K562 (cell line): ENCODE results near the gene CLUH. TPM values are rescaled to one million over a fixed set of nuclear protein-coding genes. Genes with fewer than 3 reads are reported as not detected.

Source experiments
- ARID4B ChIP-seq: sonication (generic); formaldehyde crosslinking; IDR thresholded peaks from 2 replicates; pipeline ENCODE4 v1.8.0; 2022; ENCODE audit warnings: mild to moderate bottlenecking, missing genetic modification reagents
- BACH1 ChIP-seq: fragments of 200-800 bp; sonication (Bioruptor generic); IDR thresholded peaks from 2 replicates; pipeline ENCODE4 v1.6.1; 2016; ENCODE audit warnings: missing genetic modification characterization, missing compliant biosample characterization
- FOXA3 ChIP-seq, 2 experiments: fragments of 450-650 bp in 1 of 2; sonication (generic) in 1 of 2; formaldehyde crosslinking; IDR thresholded peaks in 1 of 2; conservative IDR thresholded peaks in 1 of 2; 2 replicates each; pipeline versions ENCODE4 v1.4.0 to v1.8.0; 2020 to 2022; ENCODE audit warnings: mild to moderate bottlenecking in 2 of 2, missing genetic modification reagents in 1 of 2
- FOXJ2 ChIP-seq: fragments of 200-800 bp; sonication (Bioruptor generic); IDR thresholded peaks from 2 replicates; pipeline ENCODE4 v1.6.1; 2016; ENCODE audit warnings: missing genetic modification characterization, missing compliant biosample characterization
- GATAD2A ChIP-seq: fragments of 450-650 bp; IDR thresholded peaks from 2 replicates; pipeline ENCODE4 v1.6.1; 2017
- HIVEP1 ChIP-seq: fragments of 250-450 bp; sonication (Bioruptor Pico); IDR thresholded peaks from 2 replicates; pipeline ENCODE4 v1.4.0; 2020; ENCODE audit warnings: mild to moderate bottlenecking
- MEF2D ChIP-seq: conservative IDR thresholded peaks from 2 replicates; pipeline ENCODE4 v1.6.1; 2016; ENCODE audit warnings: low read depth, missing genetic modification characterization, missing compliant biosample characterization
- NR1H2 ChIP-seq: sonication (generic); formaldehyde crosslinking; IDR thresholded peaks from 2 replicates; pipeline ENCODE4 v1.4.0; 2020; ENCODE audit warnings: mild to moderate bottlenecking, missing genetic modification reagents
- NR4A1 ChIP-seq, 2 experiments: fragments of 250-450 bp in 1 of 2; fragments of 450-650 bp in 1 of 2; sonication (Bioruptor Pico) in 1 of 2; IDR thresholded peaks; 2 replicates each; pipeline versions ENCODE4 v1.4.0 to v1.6.1; 2016 to 2020; ENCODE audit warnings: mild to moderate bottlenecking in 2 of 2, missing compliant biosample characterization in 1 of 2, missing genetic modification characterization in 1 of 2, moderate library complexity in 1 of 2
- RFX7 ChIP-seq: fragments of 250-450 bp; sonication (Bioruptor Pico); IDR thresholded peaks from 2 replicates; pipeline ENCODE4 v1.5.1; 2021; ENCODE audit warnings: mild to moderate bottlenecking
- RREB1 ChIP-seq: fragments of 250-450 bp; sonication (Bioruptor Pico); IDR thresholded peaks from 2 replicates; pipeline ENCODE4 v1.4.0; 2020
- SNAPC5 ChIP-seq: fragments of 250-450 bp; sonication (Bioruptor Pico); IDR thresholded peaks from 2 replicates; pipeline ENCODE4 v1.8.0; 2021; ENCODE audit warnings: moderate library complexity, mild to moderate bottlenecking, inconsistent platforms
- THRB ChIP-seq: fragments of 450-650 bp; formaldehyde crosslinking; conservative IDR thresholded peaks from 2 replicates; pipeline ENCODE4 v1.4.0; 2022; ENCODE audit warnings: mild to moderate bottlenecking, missing genetic modification characterization
- TRIM24 ChIP-seq, 2 experiments: fragments of 450-650 bp; IDR thresholded peaks; 2 replicates each; pipeline ENCODE4 v1.6.1; 2016
- ZNF12 ChIP-seq: sonication (generic); formaldehyde crosslinking; IDR thresholded peaks from 2 replicates; pipeline ENCODE4 v1.4.0; 2020; ENCODE audit warnings: mild to moderate bottlenecking, missing genetic modification reagents
- ZNF146 ChIP-seq: IDR thresholded peaks from one replicate; pipeline ENCODE4 v1.6.1; 2018; ENCODE audit warnings: missing compliant biosample characterization; ENCODE audit not compliant: unreplicated experiment
- ZNF699 ChIP-seq: fragments of 250-450 bp; sonication (Bioruptor Pico); IDR thresholded peaks from 2 replicates; pipeline ENCODE4 v1.8.0; 2021; ENCODE audit warnings: mild to moderate bottlenecking, moderate library complexity; ENCODE audit not compliant: insufficient replicate concordance
- polyA plus RNA-seq, 8 experiments: library from polyadenylated mRNA; depleted of rRNA in 4 of 8; stranded (reverse) in 5 of 8; unstranded in 3 of 8; fragments of >200 nt; fragmentation: Nextera tagmentation in 2 of 8; fragmentation: Illumina TruSeq in 1 of 8; extraction: Ambion mirVana in 2 of 8; extraction: Trizol in 1 of 8; gene quantifications; 2 replicates each; pipeline versions ENCODE4 v1.2.1 to v1.2.3, GENCODE V29; 2011 to 2014; ENCODE audit warnings: inconsistent platforms in 1 of 8, missing spikeins in 1 of 8
- total RNA-seq, 7 experiments: library from RNA; depleted of rRNA in 6 of 7; stranded (reverse); fragments of >200 nt in 6 of 7; fragmentation: Illumina TruSeq in 2 of 7; extraction: Trizol in 2 of 7; gene quantifications; 2 replicates each; pipeline versions ENCODE4 v1.2.1 to v1.2.3, GENCODE V29; 2011 to 2021; ENCODE audit warnings: low replicate concordance in 1 of 7

The CLUH gene
- total and polyA plus RNA-seq, 9 of the 15 experiments (the other 6 are each of a cell fraction or from before 2014, with no cell fraction given), result 0.21 to 140 (median 33.2) TPM

- TF ChIP-seq ARID4B (CRISPR knock-in tag) (peak; percentile 72), ZNF699 (CRISPR knock-in tag) (no peak), NR4A1 (CRISPR knock-in tag; IDR thresholded peaks at IDR 0.05) (no peak), NR4A1 (tag; IDR thresholded peaks at IDR 0.05) (no peak), BACH1 (tag) (no peak), FOXJ2 (tag) (no peak), THRB (CRISPR knock-in tag) (no peak), ZNF12 (CRISPR knock-in tag) (no peak), HIVEP1 (no peak), GATAD2A (no peak), RREB1 (no peak), RFX7 (CRISPR knock-in tag) (no peak), MEF2D (tag) (no peak), SNAPC5 (CRISPR knock-in tag) (no peak), FOXA3 (CRISPR knock-in tag; conservative IDR thresholded peaks at IDR 0.05 in 1 of 2, IDR thresholded peaks at IDR 0.05 in 1 of 2) (no peak), TRIM24 (IDR thresholded peaks at IDR 0.05) (no peak), ZNF146 (CRISPR knock-in tag) (no peak), NR1H2 (no peak)
These were observed 38.2 kb upstream of the CLUH start (continued) for GRCh38 chr17:2749784-2750181.
